Gastrocnemius medialis (tissue), 4 donors: Measurements from ENCODE around the gene DNMT1. TPM values are rescaled to one million over a fixed set of nuclear protein-coding genes. Genes with fewer than 3 reads are reported as not detected.

Source experiments
- ATAC-seq, 2 donors: fragments of 150-250 bp; one replicate each; pipeline ENCODE4 v1.9.1; 2016
- DNase-seq, 2 donors: peaks; one replicate each; pipeline ENCODE4 v3.0.0-alpha.2; 2019
- H3K27ac ChIP-seq, 4 donors: fragments of 200-600 bp; sonication (generic); 1 replicate in 1 of 4; 2 replicates in 3 of 4; pipeline ENCODE4 v1.5.1; 2016 to 2018; ENCODE audit warnings: mild to moderate bottlenecking in 2 of 4, moderate library complexity in 1 of 4
- H3K27me3 ChIP-seq, 3 donors: fragments of 200-600 bp; sonication (generic) in 2 of 3; 1 replicate in 1 of 3; 2 replicates in 2 of 3; pipeline versions ENCODE4 v1.5.1 to v1.6.0; 2016 to 2019; ENCODE audit warnings: mild to moderate bottlenecking in 1 of 3, moderate library complexity in 1 of 3
- H3K36me3 ChIP-seq, 2 donors: fragments of 200-600 bp; sonication (generic) in 1 of 2; one replicate each; pipeline ENCODE4 v1.5.1; 2017 to 2018
- H3K4me1 ChIP-seq, 2 donors: fragments of 200-600 bp; sonication (generic) in 1 of 2; one replicate each; pipeline ENCODE4 v1.5.1; 2016 to 2017; ENCODE audit warnings: mild to moderate bottlenecking in 2 of 2
- H3K4me3 ChIP-seq, 4 donors: fragments of 200-600 bp; sonication (generic) in 3 of 4; 1 replicate in 1 of 4; 2 replicates in 3 of 4; pipeline ENCODE4 v1.5.1; 2016 to 2019; ENCODE audit warnings: mild to moderate bottlenecking in 2 of 4
- H3K9me3 ChIP-seq, 3 donors: fragments of 200-600 bp; sonication (generic) in 2 of 3; 1 replicate in 1 of 3; 2 replicates in 2 of 3; pipeline ENCODE4 v1.5.1; 2016 to 2019
- CTCF ChIP-seq, 5 experiments: fragments of 450-650 bp in 3 of 5; fragments of 200-600 bp in 2 of 5; sonication (generic) in 2 of 5; IDR thresholded peaks in 4 of 5; conservative IDR thresholded peaks in 1 of 5; 1 replicate in 4 of 5; 2 replicates in 1 of 5; pipeline ENCODE4 v1.5.1; 2016 to 2019; ENCODE audit warnings: antibody characterized with exemption in 5 of 5, mild to moderate bottlenecking in 3 of 5, moderate library complexity in 3 of 5
- POLR2A ChIP-seq, 2 donors: fragments of 450-650 bp; IDR thresholded peaks; one replicate each; pipeline ENCODE4 v1.6.1; 2017; ENCODE audit warnings: antibody characterized with exemption in 2 of 2, mild to moderate bottlenecking in 2 of 2, moderate library complexity in 2 of 2
- in situ Hi-C, 4 donors: fragments of 200-750 bp; cut with MboI; loops; one replicate each; pipeline versions ENCODE4 v1.15.0 to v1.8.0; 2017; ENCODE audit warnings: low sequenced_read_pairs in 4 of 4
- intact Hi-C: fragments of 100-400 bp; cut with DNase I; formaldehyde crosslinking; loops from one replicate; pipeline ENCODE4 v1.15.1; 2023; ENCODE audit warnings: low total_unique reads
- total RNA-seq, 4 donors: library from RNA; depleted of rRNA; stranded (reverse); fragments of >200 nt; gene quantifications; one replicate each; pipeline versions ENCODE4 v1.1.0 to v1.2.3, GENCODE V29; 2016

DNMT1 gene
- total RNA-seq, 4 donors from 2014 or later, result 11.5 to 43.0 (median 17.7) TPM

- no peak for ATAC-seq
- no peaks in the 10 kb centered on the region for H3K36me3 ChIP-seq
- intact Hi-C loops (no loop called here), in situ Hi-C loops (no loop called here)
- TF ChIP-seq CTCF (IDR thresholded peaks at IDR 0.05 in 4 of 5, conservative IDR thresholded peaks at IDR 0.05 in 1 of 5) (no peak), POLR2A (IDR thresholded peaks at IDR 0.05) (no peak)
- no peak overlapping the region for H3K4me3 ChIP-seq
- H3K27me3 ChIP-seq, result peaks cover 5 to 24% (median 22%) of the 10 kb centered on the region in 3 donors
- H3K27ac ChIP-seq, result no peak overlapping the region
- H3K4me1 ChIP-seq, result no peaks in the 10 kb centered on the region
- H3K9me3 ChIP-seq, result no peaks in the 10 kb centered on the region
- no peak for DNase-seq
These were observed 104.9 kb downstream of the DNMT1 start for GRCh38 chr19:10089801-10090375.

GRCh38 chr19:10088949-10089554 lies 105.7 kb downstream of the DNMT1 start:
- Histone ChIP-seq H3K27ac (no peak overlapping the region), H3K27me3 (peaks cover 5 to 24% (median 21%) of the 10 kb centered on the region in 3 donors), H3K4me3 (no peak overlapping the region), H3K4me1 (no peaks in the 10 kb centered on the region), H3K36me3 (no peaks in the 10 kb centered on the region), H3K9me3 (no peaks in the 10 kb centered on the region)
- no peak for TF ChIP-seq POLR2A (IDR thresholded peaks at IDR 0.05)
- no peak for TF ChIP-seq CTCF (IDR thresholded peaks at IDR 0.05 in 4 of 5, conservative IDR thresholded peaks at IDR 0.05 in 1 of 5)
- in situ Hi-C loops (no loop called here), intact Hi-C loops (no loop called here)
- no peak for ATAC-seq
- no peak for DNase-seq

GRCh38 chr19:10087296-10088061 lies 107.3 kb downstream of the DNMT1 start:
- Histone ChIP-seq H3K9me3 (no peaks in the 10 kb centered on the region), H3K36me3 (no peaks in the 10 kb centered on the region), H3K27me3 (peaks cover 5 to 29% (median 28%) of the 10 kb centered on the region in 3 donors), H3K27ac (peak overlapping the region in 3 of 4 donors; percentile 71 to 86 (median 80)), H3K4me1 (no peaks in the 10 kb centered on the region), H3K4me3 (peak overlapping the region in 2 of 4 donors; percentile 78)
- TF ChIP-seq POLR2A (IDR thresholded peaks at IDR 0.05), result no peak
- no peak for TF ChIP-seq CTCF (IDR thresholded peaks at IDR 0.05 in 4 of 5, conservative IDR thresholded peaks at IDR 0.05 in 1 of 5)
- DNase-seq (no peak), ATAC-seq (no peak)
- intact Hi-C loops, result no loop called here
- in situ Hi-C loops, result no loop called here

GRCh38 chr19:10086591-10087192 lies 108.1 kb downstream of the DNMT1 start:
- intact Hi-C loops, result no loop called here
- ATAC-seq, result no peak
- H3K4me3 ChIP-seq, result peak overlapping the region; percentile 61 to 87 (median 78)

More at GRCh38 chr19:10086591-10087192, 108.1 kb downstream of the DNMT1 start:
- Histone ChIP-seq H3K4me1 (no peaks in the 10 kb centered on the region), H3K27ac (peak overlapping the region; percentile 71 to 86 (median 78)), H3K27me3 (peaks cover 5 to 29% (median 28%) of the 10 kb centered on the region in 3 donors), H3K36me3 (no peaks in the 10 kb centered on the region), H3K9me3 (no peaks in the 10 kb centered on the region)
- in situ Hi-C loops, result no loop called here
- no peak for DNase-seq
- no peak for TF ChIP-seq POLR2A (IDR thresholded peaks at IDR 0.05)
- TF ChIP-seq CTCF (IDR thresholded peaks at IDR 0.05 in 4 of 5, conservative IDR thresholded peaks at IDR 0.05 in 1 of 5), result no peak
